NOMO-1 treated with dmso at 0.1 percent for 144 hours (cell line): ENCODE measurements around the gene OR51B4.
"Not testable (repeated sequence)": the region's sequence is repeated elsewhere in the genome, so short reads cannot be mapped to it uniquely, and the experiment has no call there.

Experiments
- DNase-seq: peaks from one replicate; lab custom pipeline; 2025; ENCODE audit not compliant: unreplicated experiment; lab: John Stamatoyannopoulos, UW

OR51B4 gene

GRCh38 chr11:5275369-5276110 lies 26.2 kb downstream of the OR51B4 start:
- DNase-seq = no peak

DNA sequence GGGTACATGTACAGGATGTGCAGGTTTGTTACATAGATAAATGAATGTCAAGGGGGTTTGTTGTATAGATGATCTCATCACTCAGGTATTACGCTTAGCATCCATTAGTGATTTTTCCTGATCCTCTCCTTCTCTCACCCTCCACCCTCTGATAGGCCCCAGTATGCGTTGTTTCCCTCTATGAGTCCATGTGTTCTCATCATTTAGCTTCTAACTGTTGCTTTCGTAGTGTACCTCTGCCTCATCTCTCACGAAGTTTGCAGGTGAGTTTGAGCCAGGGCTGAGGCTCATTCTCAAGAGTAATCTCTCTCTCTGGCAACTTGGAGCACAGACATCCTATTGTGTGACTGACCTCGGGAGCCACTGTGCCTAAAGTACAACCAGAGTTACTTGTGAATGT lies 27.4 kb downstream of the OR51B4 start:
- no peak for DNase-seq

GRCh38 chr11:5272395-5273017 lies 29.2 kb downstream of the OR51B4 start:
- no peak for DNase-seq

GRCh38 chr11:5269715-5270147 lies 32.0 kb downstream of the OR51B4 start, which contains the start of gene HBE1:
Gene HBE1 (minus strand): TSS chr11:5269945. CDS start chr11:5269890, 55 bp downstream.
- DNase-seq = no peak

GRCh38 chr11:5267033-5267563 lies 34.6 kb downstream of the OR51B4 start:
- no peak for DNase-seq

- no peak for DNase-seq
These were observed 35.1 kb downstream of the OR51B4 start for GRCh38 chr11:5266609-5267008.

GRCh38 chr11:5265832-5266231 lies 35.9 kb downstream of the OR51B4 start:
- DNase-seq = no peak

GRCh38 chr11:5258543-5259262 lies 43.0 kb downstream of the OR51B4 start:
- no peak for DNase-seq

GRCh38 chr11:5257296-5257695 lies 44.5 kb downstream of the OR51B4 start:
- no peak for DNase-seq

DNA sequence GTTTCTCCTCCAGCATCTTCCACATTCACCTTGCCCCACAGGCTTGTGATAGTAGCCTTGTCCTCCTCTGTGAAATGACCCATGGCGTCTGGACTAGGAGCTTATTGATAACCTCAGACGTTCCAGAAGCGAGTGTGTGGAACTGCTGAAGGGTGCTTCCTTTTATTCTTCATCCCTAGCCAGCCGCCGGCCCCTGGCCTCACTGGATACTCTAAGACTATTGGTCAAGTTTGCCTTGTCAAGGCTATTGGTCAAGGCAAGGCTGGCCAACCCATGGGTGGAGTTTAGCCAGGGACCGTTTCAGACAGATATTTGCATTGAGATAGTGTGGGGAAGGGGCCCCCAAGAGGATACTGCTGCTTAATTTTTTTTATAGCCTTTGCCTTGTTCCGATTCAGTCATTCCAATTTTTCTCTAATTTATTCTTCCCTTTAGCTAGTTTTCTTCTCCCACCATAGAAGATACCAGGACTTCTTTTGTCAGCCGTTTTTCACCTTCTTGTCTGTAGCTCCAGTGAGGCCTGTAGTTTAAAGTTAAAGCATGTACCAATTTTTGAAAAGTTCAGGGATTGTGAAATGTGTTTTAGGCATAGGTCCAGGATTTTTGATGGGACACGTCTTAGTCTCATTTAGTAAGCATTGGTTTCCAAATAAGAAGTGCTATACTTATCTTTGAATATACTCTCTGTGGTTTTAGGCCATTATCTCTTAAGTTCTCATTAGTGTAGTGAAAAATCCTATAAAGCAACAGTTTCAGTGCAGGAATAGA lies 46.9 kb downstream of the OR51B4 start, which contains the start of gene HBG2:
Gene HBG2 (minus strand): TSS at position 136 of the 768 bp plus-strand sequence. CDS start 53 bp downstream, at position 83.
- not testable (repeated sequence) for DNase-seq

- DNase-seq = not testable (repeated sequence)
These were observed 47.7 kb downstream of the OR51B4 start for GRCh38 chr11:5254023-5254422.

DNA sequence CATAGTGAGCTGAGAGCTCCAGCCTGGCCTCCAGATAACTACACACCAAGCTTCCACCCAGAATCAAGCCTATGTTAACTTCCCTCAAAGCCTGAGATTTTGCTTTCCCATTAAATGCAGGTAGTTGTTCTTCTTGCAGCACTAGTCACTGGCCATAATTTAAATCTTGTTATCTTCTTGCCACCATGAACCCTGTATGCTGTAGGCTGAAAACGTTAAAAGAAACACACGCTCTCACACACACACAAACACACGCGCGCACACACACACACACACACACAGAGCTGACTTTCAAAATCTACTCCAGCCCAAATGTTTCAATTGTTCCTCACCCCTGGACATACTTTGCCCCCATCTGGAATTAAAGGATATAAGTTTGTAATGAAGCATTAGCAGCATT lies 48.3 kb downstream of the OR51B4 start:
- DNase-seq = not testable (repeated sequence)

GRCh38 chr11:5252919-5253265 lies 48.9 kb downstream of the OR51B4 start:
- no peak for DNase-seq

- no peak for DNase-seq
These were observed 49.4 kb downstream of the OR51B4 start for GRCh38 chr11:5252192-5252918.

- DNase-seq = no peak
These were observed 50.0 kb downstream of the OR51B4 start for GRCh38 chr11:5251746-5252145.
